K562 (cell line): ENCODE measurements around the gene ECI1. TPM values are rescaled to one million over a fixed set of nuclear protein-coding genes. Genes with fewer than 3 reads are reported as not detected.

Experiments used
- BCLAF1 ChIP-seq, 2 experiments: fragments of 450-650 bp in 1 of 2; IDR thresholded peaks; 2 replicates each; pipeline ENCODE4 v1.6.1; 2011 to 2017; ENCODE audit warnings: low read depth in 2 of 2, antibody characterized with exemption in 1 of 2, borderline replicate concordance in 1 of 2, low read length in 1 of 2, mild to moderate bottlenecking in 1 of 2, mixed read lengths in 1 of 2; ENCODE audit not compliant: control insufficient read depth in 1 of 2
- CREB3L1 ChIP-seq: fragments of 450-650 bp; IDR thresholded peaks from 2 replicates; pipeline ENCODE4 v1.6.1; 2014; ENCODE audit warnings: low read depth, mild to moderate bottlenecking, moderate library complexity, borderline replicate concordance
- CREM ChIP-seq: IDR thresholded peaks from 2 replicates; pipeline ENCODE4 v1.6.1; 2014; ENCODE audit warnings: antibody characterized with exemption, low read depth
- EGR1 ChIP-seq: fragments of 450-650 bp; conservative IDR thresholded peaks from 2 replicates; pipeline ENCODE4 v1.6.1; 2017; ENCODE audit warnings: mild to moderate bottlenecking
- ETV5 ChIP-seq: sonication (generic); formaldehyde crosslinking; IDR thresholded peaks from 2 replicates; pipeline ENCODE4 v1.4.0; 2020; ENCODE audit warnings: low read depth, mild to moderate bottlenecking, missing genetic modification reagents
- FOXA1 ChIP-seq: fragments of 450-650 bp; IDR thresholded peaks from 2 replicates; pipeline ENCODE4 v1.6.1; 2016; ENCODE audit warnings: mild to moderate bottlenecking, borderline replicate concordance
- GTF2F1 ChIP-seq: IDR thresholded peaks from 2 replicates; pipeline ENCODE4 v1.6.1; 2011; ENCODE audit warnings: low read depth, low read length, improper control_type of control experiment
- REST ChIP-seq, 2 experiments: fragments of 450-650 bp; formaldehyde crosslinking in 1 of 2; IDR thresholded peaks; 2 replicates each; pipeline versions ENCODE4 v1.4.0 to v1.6.1; 2014 to 2020; ENCODE audit warnings: mild to moderate bottlenecking in 2 of 2, borderline replicate concordance in 1 of 2, low read depth in 1 of 2
- SMAD2 ChIP-seq: fragments of 150-350 bp; IDR thresholded peaks from 2 replicates; pipeline ENCODE4 v1.6.1; 2014; ENCODE audit warnings: low read depth, mild to moderate bottlenecking, low read length
- SMARCA4 ChIP-seq: fragments of 450-650 bp; IDR thresholded peaks from 2 replicates; pipeline ENCODE4 v1.6.1; 2016
- YY1 ChIP-seq, 3 experiments: IDR thresholded peaks; 2 replicates each; pipeline ENCODE4 v1.6.1; 2011; ENCODE audit warnings: low read length in 2 of 3, mild to moderate bottlenecking in 2 of 3, moderate library complexity in 2 of 3, borderline replicate concordance in 1 of 3, control low read depth in 1 of 3, low read depth in 1 of 3; ENCODE audit not compliant: insufficient read depth in 3 of 3, insufficient replicate concordance in 2 of 3, control insufficient read depth in 1 of 3, insufficient read length in 1 of 3; ENCODE audit errors: extremely low read depth in 1 of 3
- ZNF121 ChIP-seq: sonication (generic); formaldehyde crosslinking; conservative IDR thresholded peaks from 2 replicates; pipeline ENCODE4 v1.8.0; 2022; ENCODE audit warnings: missing genetic modification reagents
- ZNF408 ChIP-seq: fragments of 250-450 bp; sonication (Bioruptor Pico); IDR thresholded peaks from 2 replicates; pipeline ENCODE4 v1.4.0; 2020; ENCODE audit warnings: low read depth, mild to moderate bottlenecking, moderate library complexity
- ZNF778 ChIP-seq: fragments of 450-650 bp; formaldehyde crosslinking; IDR thresholded peaks from 2 replicates; pipeline ENCODE4 v1.4.0; 2020; ENCODE audit warnings: mild to moderate bottlenecking, moderate library complexity
- polyA plus RNA-seq, 8 experiments: library from polyadenylated mRNA; depleted of rRNA in 4 of 8; stranded (reverse) in 5 of 8; unstranded in 3 of 8; fragments of >200 nt; fragmentation: Nextera tagmentation in 2 of 8; fragmentation: Illumina TruSeq in 1 of 8; extraction: Ambion mirVana in 2 of 8; extraction: Trizol in 1 of 8; gene quantifications; 2 replicates each; pipeline versions ENCODE4 v1.2.1 to v1.2.3, GENCODE V29; 2011 to 2014; ENCODE audit warnings: inconsistent platforms in 1 of 8, missing spikeins in 1 of 8
- total RNA-seq, 7 experiments: library from RNA; depleted of rRNA in 6 of 7; stranded (reverse); fragments of >200 nt in 6 of 7; fragmentation: Illumina TruSeq in 2 of 7; extraction: Trizol in 2 of 7; gene quantifications; 2 replicates each; pipeline versions ENCODE4 v1.2.1 to v1.2.3, GENCODE V29; 2011 to 2021; ENCODE audit warnings: low replicate concordance in 1 of 7

The ECI1 gene
- total and polyA plus RNA-seq, 9 of the 15 experiments (the other 6 are each of a cell fraction or from before 2014, with no cell fraction given) = 4.7 to 189 (median 54.0) TPM

GRCh38 chr16:2194852-2195321 is 56.5 kb downstream of the ECI1 start (continued):
- TF ChIP-seq YY1 (IDR thresholded peaks at IDR 0.05; ENCODE audit: borderline replicate concordance in 1 of 3, control insufficient read depth in 1 of 3, extremely low read depth in 1 of 3, insufficient read depth in 3 of 3, insufficient read length in 1 of 3, insufficient replicate concordance in 2 of 3, low read depth in 1 of 3, low read length in 2 of 3) (no peak), REST (IDR thresholded peaks at IDR 0.05; ENCODE audit: borderline replicate concordance) (peak; percentile 75), REST (CRISPR knock-in tag; IDR thresholded peaks at IDR 0.05; ENCODE audit: low read depth) (no peak), CREM (no peak), SMARCA4 (no peak), GTF2F1 (no peak), FOXA1 (no peak), BCLAF1 (IDR thresholded peaks at IDR 0.05; ENCODE audit: borderline replicate concordance in 1 of 2, control insufficient read depth in 1 of 2, low read depth in 2 of 2, low read length in 1 of 2) (no peak), ZNF408 (CRISPR knock-in tag) (no peak), ZNF778 (no peak), ETV5 (no peak), ZNF121 (CRISPR knock-in tag) (no peak; the same call in 1 of the 2 replicates), SMAD2 (no peak), EGR1 (no peak), CREB3L1 (no peak)
